ENCODE measurements around the gene CPNE9.

- TF ChIP-seq ZFP3 (CRISPR knock-in tag; IDR thresholded peaks at IDR 0.05): no peak
- TF ChIP-seq ISL1 (CRISPR knock-in tag; IDR thresholded peaks at IDR 0.05): no peak
- no peak for TF ChIP-seq ZNF565 (CRISPR knock-in tag; conservative IDR thresholded peaks at IDR 0.05; ENCODE audit: low read depth)
- no peak for TF ChIP-seq ZC3H10 (CRISPR knock-in tag; IDR thresholded peaks at IDR 0.05)
- TF ChIP-seq ZFP30 (CRISPR knock-in tag; IDR thresholded peaks at IDR 0.05): no peak
These were observed 7.9 kb upstream of the CPNE9 start for GRCh38 chr3:9695746-9696145.

Data from SK-N-SH treated with all-trans-retinoic acid at 6 μM for 48 hours (cell line).